Astrocyte of the spinal cord (primary cell): Measurements from ENCODE around the gene IGSF3.
"Not testable (repeated sequence)": the region's sequence is repeated elsewhere in the genome, so short reads cannot be mapped to it uniquely, and the experiment has no call there.

Experiments
- DNase-seq: peaks from one replicate; pipeline ENCODE4 v3.0.0; 2011; ENCODE audit warnings: low read depth, low spot score
- H3K4me3 ChIP-seq: 2 replicates; pipeline ENCODE4 v1.5.1; 2011; ENCODE audit warnings: low read depth, mild to moderate bottlenecking, low read length, moderate library complexity
- in situ Hi-C: cut with HindIII; loops from 2 replicates; pipeline ENCODE4 v1.10.0; 2017; ENCODE audit warnings: low sequenced_read_pairs
- TF ChIP-seq, protein P1 (sequence below): IDR thresholded peaks from 2 replicates; pipeline ENCODE4 v1.5.1; 2012; ENCODE audit warnings: low read depth, mild to moderate bottlenecking, low read length, inconsistent platforms

IGSF3 gene

DNA sequence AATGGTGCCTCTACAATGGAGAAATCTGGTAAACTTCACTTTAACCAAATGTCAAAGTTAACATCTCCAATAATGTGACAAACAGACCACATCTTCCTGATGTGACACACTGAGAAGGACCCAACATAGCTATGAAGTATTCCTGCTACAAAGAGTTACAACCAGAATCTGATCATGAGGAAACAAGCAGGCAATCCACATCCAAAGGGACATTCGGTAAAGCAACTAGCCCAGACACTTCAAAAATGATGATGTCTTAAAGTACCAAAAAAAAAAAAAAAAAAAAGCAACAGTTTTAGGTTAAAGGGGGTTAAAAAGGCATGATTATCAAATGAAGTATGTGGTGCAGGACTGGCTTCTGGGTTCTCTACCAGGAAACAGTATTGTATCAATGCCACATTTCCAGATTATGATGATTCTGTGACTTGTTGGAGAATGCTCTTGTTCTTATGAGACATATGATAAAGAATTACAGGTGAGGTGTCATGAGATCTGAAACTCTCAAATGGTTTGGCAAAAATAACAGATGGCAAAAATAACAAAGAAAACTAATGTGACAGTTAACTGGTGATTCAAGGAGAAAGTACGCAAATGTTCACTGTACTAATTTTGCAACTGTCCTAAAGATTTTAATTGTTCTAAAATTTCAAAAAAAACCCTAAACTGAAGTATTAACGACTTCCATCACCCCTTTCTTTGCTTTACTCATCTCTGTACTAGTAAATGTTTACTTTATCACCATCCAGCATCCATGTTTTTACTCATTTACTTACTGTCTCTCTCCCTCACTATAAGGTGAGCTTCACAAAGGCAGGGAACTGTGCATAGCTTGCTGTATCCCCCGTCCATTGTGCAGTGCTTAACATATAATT lies 99.5 kb downstream of the IGSF3 start:
- in situ Hi-C loops: no loop called here
- H3K4me3 ChIP-seq: no peak overlapping the region
- no peak for DNase-seq
- TF ChIP-seq, protein P1, sequence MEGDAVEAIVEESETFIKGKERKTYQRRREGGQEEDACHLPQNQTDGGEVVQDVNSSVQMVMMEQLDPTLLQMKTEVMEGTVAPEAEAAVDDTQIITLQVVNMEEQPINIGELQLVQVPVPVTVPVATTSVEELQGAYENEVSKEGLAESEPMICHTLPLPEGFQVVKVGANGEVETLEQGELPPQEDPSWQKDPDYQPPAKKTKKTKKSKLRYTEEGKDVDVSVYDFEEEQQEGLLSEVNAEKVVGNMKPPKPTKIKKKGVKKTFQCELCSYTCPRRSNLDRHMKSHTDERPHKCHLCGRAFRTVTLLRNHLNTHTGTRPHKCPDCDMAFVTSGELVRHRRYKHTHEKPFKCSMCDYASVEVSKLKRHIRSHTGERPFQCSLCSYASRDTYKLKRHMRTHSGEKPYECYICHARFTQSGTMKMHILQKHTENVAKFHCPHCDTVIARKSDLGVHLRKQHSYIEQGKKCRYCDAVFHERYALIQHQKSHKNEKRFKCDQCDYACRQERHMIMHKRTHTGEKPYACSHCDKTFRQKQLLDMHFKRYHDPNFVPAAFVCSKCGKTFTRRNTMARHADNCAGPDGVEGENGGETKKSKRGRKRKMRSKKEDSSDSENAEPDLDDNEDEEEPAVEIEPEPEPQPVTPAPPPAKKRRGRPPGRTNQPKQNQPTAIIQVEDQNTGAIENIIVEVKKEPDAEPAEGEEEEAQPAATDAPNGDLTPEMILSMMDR: no peak

DNA sequence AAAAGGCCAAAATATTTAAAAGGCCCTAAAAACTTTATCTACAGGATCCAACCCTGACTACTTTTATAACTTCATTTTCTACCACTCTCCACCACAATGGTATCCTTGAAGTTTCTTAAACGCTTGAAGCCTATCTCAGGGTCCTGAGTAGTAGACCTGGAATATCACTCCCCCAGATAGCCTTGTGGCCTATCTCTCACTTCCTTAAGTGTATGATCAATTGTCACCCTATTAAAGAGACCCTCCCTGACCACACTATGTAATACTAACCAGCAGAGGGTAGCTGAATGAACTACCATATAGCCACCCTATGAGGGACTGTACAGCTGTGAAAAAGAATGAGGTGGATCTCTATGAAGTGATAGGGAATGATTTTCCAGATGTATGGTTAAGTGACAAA lies 102.3 kb downstream of the IGSF3 start:
- H3K4me3 ChIP-seq: no peak overlapping the region
- TF ChIP-seq, protein P1: no peak
- no peak for DNase-seq
- in situ Hi-C loops: no loop called here

DNA sequence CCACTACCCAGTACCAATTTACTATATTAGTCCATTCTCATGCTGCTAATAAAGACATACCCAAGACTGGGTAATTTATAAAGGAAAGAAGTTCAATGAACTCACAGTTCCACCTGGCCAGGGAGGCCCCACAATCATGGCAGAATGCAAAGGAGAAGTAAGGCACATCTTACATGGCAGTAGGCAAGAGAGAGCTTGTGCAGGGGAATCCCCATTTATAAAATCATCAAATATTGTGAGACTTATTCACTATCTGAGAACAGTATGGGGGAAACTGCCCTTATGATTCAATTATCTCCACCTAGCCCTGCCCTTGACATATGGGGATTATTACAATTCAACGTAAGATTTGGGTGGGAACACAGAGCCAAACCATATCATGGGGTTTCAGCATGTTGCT lies 103.1 kb downstream of the IGSF3 start:
- TF ChIP-seq, protein P1: no peak
- no peak for DNase-seq
- H3K4me3 ChIP-seq: no peak overlapping the region
- in situ Hi-C loops: no loop called here

DNA sequence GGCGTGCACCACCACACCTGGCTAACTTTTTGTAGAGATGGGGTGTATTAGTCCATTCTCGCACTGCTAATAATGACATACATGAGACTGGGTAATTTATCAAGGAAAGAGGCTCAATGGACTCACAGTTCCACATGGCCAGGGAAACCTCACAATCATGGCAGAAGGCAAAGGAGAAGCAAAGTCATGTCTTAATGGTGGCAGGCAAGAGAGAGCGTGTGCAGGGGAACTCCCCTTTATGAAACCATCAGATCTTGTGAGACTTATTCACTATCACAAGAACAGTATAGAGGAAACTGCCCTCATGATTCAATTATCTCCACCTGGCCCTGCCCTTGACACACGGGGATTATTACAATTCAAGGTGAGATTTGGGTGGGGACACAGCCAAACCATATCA lies 105.1 kb downstream of the IGSF3 start:
- H3K4me3 ChIP-seq, in situ Hi-C loops, DNase-seq: not testable (repeated sequence)

DNA sequence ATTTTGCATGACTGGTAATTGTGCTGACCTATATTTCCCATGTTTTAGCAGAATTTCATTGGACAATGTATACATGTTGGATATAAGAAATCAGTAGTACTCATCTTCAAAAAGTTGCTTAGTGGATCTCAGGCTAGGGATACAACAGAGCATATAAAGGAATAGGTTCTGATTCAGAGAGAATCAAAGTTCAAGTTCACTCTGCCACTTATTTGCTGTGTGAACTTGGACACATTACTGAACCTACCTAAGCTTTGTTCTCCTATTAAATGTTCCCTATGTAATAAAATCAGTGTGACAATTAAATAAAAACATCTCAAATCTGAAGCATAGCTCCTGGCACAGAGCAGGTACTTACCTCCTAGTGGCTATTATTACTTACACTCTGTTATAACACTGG lies 106.0 kb downstream of the IGSF3 start:
- TF ChIP-seq, protein P1: no peak
- H3K4me3 ChIP-seq: no peak overlapping the region
- in situ Hi-C loops: no loop called here
- no peak for DNase-seq

DNA sequence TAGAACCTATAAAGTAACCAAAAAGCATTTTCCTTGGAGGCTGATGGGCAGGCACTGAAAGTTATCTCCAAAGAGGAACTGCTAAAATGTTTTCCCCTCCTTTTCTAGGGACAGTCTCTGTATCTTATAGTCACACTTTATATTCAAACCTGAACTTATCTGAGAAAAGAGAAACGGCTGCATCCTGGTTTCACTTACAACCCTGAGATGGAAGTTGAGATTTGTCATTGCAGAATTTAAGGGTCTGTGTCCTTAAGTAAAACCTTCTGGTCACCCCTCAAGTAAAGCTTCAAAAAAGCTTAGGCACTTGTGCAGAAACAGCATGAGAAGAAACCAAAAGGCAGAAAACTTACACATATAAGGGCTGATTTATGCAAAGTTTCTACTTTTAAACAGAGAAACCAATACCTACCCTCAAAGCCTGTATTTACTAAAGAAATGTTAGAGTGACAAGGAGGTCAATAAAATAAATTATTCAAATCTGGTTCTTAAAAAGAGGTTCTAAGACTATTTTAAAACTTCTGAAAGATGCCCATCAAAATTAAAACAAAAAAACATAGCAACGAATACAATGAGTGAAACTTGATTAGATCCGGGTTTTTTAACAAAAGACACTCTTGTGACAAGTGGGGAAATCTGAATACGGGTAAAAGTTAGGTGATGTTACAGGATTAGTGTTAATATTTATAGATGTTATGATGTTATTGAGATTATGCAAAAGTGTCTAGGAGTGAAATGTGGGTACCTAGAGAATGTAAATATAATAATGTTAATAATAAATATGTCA lies 106.6 kb downstream of the IGSF3 start:
- in situ Hi-C loops: no loop called here
- no peak for DNase-seq

More for the DNA sequence above, 106.6 kb downstream of the IGSF3 start:
- H3K4me3 ChIP-seq: no peak overlapping the region
- TF ChIP-seq, protein P1: no peak
